ENCODE results near the gene TEKT2.
A peak's percentile ranks its signal among the peaks of the same experiment; 100 is the strongest.

TEKT2 gene

DNA sequence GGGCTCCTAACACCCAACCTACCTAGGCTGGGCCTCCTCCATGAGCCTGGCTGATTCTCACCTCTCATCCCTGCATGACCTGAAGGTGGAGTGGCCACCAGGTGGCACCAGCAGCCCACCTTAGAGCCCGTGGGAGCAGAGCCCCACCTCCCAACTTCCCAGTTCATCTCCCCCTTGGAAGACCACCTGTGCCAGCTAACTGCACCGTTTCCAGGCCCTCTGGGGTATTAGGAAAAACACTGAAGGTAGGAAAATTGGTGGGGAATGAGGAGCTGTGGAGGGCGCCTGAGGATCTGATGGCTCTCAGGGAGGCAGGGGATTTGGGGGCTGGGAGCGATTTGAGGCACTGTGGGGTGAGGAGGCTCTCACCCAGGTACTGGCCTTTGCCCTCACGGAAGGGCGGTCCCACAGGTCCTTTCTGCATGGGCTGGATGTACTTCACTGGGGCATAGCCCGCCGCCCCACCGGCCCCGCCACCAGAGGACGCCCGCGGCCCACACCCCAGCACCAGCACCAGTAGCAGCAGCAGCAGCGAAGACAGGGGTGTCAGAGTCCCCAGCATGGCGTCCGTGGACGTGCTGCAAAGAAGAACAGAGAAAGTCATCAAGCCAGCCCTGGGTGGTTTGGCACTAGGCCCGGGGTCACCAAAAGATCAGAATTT is 15.9 kb downstream of the TEKT2 start:
- H3K27ac ChIP-seq: no peak overlapping the region

DNA sequence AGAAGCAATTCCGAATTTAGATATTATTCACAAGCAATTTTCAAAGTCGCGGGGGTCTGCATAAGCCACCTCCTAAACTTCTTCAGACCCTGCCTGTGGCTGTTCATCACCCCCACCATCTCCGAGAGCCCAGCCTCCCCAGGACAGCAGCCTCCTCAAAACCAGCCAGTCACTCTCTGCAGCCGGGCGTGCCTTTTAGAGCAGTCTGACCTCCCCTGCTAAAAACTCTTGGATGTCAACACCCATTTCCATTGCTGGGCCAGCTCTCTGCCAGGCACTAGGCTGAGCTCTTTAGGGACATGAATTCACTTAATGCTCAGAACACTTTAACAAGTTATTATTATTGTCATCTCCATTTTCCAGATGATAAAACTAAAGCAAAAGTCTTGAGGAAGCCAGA is 16.5 kb downstream of the TEKT2 start:
- DNase-seq (ENCODE audit: low read depth, low spot score): no peak
- no peak overlapping the region for H3K27ac ChIP-seq

More for the DNA sequence above, 15.9 kb downstream of the TEKT2 start:
- no peak for DNase-seq (ENCODE audit: low read depth, low spot score)

DNA sequence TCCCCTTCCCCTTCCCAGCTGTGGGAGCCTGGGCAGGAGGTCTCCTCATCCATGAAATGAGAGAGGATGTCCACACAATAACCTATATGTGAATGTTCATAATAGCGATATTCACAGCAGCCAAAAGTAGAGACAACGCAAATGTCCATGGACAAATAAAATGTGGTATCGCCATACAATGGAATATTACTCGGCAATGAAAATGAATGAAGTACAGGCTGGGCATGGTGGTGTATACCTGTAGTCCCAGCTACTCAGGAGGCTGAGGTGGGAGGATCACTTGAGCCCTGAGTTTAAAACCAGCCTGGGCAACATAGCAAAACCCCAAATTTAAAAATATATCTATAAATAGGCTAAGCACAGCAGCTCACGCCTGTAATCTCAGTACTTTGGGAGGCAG is 17.7 kb downstream of the TEKT2 start:
- no peak for DNase-seq (ENCODE audit: low read depth, low spot score)
- H3K27ac ChIP-seq: no peak overlapping the region

DNA sequence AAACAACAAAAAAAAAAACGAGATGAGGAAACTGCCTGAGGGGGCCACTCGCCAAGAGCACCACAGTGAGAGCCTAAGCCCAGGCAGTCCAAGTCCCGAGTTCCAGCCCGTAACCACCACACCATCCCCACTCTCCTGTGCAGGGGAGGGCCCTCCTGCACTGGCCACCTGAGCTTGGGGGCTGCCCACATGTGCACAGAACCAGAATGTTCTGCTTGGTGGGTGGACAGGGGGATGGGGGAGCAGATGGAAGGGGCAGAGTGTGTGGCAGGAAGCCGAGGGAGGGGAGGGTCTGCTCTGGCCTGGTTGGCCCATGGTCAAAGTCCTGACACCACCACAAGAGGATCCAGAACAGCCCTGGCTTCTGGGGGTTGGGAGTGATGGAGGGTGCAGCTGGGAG is 22.4 kb downstream of the TEKT2 start:
- no peak overlapping the region for H3K27ac ChIP-seq
- DNase-seq (ENCODE audit: low read depth, low spot score): no peak

DNA sequence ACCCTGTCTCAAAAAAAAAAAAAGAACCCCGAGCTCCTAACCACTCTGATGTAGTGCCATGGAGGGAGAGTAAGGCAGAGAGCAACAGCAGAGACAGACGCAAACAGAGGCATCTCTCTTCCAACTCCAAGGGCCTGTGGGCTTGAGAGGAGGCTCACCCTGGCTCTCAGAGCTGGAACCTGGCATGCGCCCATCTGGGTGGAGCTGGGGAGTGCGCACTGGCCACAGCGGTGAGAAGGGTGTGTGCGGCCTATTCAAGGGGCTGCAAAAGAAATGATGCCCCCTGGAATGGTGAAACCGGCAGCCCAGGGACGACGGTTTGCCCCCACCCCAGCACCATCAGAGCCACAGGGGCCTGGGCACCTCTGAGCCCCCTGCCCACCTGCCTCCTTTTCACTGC is 23.5 kb downstream of the TEKT2 start:
- no peak overlapping the region for H3K27ac ChIP-seq
- DNase-seq (ENCODE audit: low read depth, low spot score): no peak

DNA sequence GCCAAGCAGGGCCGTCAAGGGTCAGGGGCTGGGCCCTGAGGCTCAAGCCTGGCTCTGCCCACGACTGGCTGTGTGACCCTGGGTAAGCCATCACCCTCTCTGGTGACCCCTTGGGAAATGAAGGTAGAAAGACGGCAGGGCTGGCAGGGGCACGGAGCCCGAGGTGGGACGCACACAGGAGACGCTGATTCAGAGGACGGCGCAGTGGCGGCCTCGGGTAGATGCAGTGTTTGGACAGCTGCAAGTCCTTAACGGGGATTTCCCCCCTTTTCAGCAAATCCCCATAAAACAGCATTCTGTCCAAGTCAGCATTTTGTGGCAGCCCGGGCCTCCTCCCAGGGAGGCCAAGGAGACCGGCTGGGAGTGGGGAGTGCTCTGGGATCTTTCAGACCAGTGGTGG is 24.4 kb downstream of the TEKT2 start:
- no peak overlapping the region for H3K27ac ChIP-seq
- DNase-seq (ENCODE audit: low read depth, low spot score): no peak

DNA sequence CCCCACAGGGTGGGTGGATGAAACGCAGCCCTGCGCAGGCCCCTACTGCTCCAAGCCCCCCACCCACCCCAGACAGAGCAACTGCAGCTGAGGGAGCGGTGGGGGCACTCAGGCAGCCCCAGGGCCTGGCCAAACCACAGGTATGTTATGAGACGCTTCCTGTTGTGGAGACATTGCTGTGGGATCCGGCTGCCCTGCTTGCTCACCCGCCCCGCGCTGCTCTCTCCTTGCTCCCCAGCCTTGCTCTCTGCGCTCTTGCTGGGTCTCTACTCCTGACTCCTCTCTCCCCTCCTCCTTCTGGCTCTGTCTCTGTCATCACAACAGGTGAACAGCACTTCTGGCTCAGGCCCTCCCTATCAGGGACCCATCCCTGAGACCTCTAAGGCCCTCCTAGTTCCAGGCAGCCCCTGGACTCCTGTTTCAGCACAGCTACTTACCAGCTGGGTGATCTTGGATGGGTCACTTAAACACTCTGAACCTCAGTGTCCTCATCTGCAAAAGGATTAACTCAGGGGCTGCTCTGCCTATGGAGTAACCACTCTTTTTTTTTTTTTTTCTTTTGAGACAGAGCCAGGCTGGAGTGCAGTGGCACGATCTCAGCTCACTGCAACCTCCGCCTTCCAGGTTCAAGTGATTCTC is 25.3 kb downstream of the TEKT2 start:
- H3K27ac ChIP-seq: peak overlapping the region; percentile 51
- peak; percentile 34 for DNase-seq (ENCODE audit: low read depth, low spot score)

DNA sequence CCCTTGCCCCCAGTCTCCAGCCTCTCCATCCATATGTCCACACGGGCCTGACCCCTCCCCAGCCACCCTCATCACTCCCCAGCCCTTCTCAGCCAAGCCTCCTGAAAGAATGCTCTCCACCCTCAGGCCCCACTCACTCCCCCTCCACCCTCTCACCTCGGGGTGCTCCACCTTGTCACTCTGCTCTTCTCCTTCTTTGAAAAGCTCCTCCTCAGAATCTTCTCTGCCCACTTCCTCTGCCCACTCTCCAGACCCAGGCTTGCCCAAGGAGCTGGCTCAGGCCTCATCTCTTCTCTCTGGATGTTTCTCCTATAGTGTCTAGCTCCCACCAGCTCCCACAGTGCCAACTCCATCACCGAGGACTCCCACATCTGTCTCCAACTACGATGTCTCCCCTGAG is 27.3 kb downstream of the TEKT2 start:
- no peak overlapping the region for H3K27ac ChIP-seq
- no peak for DNase-seq (ENCODE audit: low read depth, low spot score)

DNA sequence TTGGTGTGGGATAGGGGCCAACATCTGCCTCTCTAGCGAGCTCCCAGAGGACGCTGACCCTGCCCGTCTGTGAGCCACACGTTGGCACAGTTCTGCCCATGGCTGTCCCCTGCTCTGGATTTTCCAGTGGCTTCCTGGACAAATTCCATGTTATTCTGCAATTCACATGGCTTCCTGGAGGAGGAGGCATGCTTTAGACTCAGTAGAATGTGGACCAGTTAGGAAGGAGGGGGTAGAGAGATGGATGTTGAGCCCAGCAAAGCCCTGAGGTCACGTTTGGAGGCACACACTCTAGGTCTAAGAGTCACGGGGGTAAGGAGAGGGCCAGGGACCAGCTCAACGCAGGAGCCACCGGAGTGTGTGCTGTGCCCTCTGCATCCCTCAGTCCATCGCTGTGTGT is 28.9 kb downstream of the TEKT2 start:
- H3K27ac ChIP-seq: no peak overlapping the region
- DNase-seq (ENCODE audit: low read depth, low spot score): no peak

DNA sequence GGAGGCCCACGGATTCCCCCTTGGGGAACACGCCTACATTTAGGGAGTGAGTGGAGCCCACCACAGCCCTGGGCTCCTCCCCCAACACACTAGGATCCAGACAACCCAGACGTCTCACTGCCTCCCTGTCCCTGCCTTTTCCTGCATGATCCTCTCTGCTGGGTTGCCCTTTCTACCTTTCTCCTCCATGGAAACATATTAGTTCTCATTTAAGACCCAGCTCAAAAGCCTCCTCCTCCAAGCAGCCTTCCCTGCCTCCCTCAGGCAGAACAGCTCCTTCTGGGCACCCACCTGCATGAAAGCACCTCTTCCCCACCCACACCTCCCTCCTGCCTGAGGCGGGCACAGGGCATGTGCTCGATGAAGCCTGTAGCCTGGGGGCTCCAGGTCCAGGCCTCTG is 30.5 kb downstream of the TEKT2 start:
- H3K27ac ChIP-seq: no peak overlapping the region
- no peak for DNase-seq (ENCODE audit: low read depth, low spot score)

DNA sequence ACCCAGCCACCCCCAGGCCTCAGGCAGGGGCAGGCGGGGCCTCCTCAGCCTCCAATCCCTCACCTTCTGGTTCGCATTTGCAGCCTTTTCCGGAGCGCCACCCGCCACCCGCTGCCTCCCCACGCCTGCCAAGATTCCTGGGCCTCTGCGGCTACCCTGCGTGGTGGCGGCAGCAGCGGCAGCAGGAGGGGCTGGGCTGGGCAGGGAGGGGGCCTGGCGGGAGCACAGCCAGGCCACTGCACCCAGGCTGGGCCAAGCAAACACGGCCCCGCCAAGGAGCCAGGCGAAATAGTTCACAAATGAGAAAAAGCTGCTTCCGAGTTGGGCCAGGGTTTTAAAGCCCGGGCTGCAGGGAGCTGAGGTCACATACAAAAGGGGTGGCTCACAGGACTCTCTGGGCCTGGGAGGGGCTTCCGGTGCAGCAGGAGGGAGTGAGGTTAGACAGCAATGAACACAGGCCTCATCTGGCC is 31.3 kb downstream of the TEKT2 start:
- no peak for DNase-seq (ENCODE audit: low read depth, low spot score)
- H3K27ac ChIP-seq: peak overlapping the region; percentile 50

DNA sequence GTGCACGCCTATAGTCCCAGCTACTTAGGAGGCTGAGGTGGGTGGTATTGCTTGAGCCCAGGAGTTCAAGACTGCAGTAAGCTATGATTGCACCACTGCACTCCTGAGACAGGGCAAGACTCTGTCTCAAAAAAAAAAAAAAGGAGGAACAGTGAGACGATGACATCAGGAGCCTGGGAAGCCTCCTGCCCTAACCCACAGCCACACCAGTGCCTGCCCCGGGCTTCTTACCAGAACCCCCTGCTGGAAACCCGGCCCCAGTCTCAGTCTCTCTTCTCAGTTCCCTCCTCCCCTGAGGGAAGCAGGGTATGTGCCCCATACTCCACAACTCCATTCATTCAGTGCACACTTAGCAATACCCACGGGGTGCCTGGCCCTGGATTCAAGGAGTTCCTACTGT is 32.0 kb downstream of the TEKT2 start:
- no peak for DNase-seq (ENCODE audit: low read depth, low spot score)
- peak overlapping the region; percentile 50 for H3K27ac ChIP-seq

DNA sequence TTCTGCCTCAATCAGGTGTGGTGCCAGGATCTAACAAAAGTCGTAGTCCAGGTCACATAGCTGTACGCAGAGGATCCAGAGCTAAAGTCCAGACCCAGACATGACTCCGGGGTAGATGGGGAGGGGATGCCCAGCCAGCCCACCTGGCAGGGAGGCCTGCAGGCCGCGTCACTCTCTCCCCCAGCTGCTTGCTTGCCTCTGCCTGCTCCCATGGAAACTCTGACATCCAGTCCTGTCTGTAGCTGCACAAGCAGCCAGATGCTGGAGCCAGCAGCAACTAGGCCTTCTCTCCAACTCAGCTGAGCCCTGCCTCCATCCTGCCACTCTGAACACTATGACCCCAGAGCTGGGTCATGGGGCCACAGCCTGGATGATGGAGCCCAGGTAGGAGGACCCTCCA is 33.0 kb downstream of the TEKT2 start:
- H3K27ac ChIP-seq: no peak overlapping the region
- DNase-seq (ENCODE audit: low read depth, low spot score): no peak

DNA sequence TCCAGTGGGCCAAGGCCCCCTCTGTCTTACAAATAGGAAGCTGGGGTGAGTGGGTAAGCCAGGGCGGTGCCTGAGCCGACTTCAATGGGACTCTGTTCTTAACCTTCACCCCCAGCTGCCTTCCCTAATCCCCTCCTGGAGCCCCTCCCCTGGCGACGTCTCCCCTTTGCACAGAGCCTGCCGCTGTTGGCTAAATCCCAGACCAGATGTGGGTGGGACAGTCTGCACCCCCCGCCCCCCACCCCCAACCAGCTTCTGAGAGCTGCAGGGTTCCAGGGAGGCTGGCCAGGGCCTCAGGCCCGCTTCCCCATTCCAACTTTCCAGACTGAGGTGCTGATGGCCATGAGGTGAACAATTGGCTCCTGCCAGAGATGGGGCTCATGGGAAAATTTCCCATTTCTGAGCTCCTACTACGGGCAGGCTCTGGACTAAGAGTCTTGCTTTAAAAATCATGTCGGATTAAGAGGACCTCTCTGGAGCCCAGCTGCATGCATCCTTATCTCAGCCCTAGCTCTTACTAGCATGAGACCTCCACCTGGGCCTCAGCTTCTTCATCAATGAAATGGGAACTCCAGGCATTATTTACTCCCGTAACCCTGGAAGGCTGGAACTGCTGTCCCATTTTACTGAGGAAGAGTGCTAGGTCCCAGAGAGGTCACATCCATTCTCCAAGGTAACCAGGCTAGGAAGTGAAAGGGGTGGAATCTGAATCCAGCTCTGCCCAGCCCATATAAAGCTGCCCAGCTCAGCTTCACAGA is 34.7 kb downstream of the TEKT2 start:
- no peak overlapping the region for H3K27ac ChIP-seq
- DNase-seq (ENCODE audit: low read depth, low spot score): no peak

DNA sequence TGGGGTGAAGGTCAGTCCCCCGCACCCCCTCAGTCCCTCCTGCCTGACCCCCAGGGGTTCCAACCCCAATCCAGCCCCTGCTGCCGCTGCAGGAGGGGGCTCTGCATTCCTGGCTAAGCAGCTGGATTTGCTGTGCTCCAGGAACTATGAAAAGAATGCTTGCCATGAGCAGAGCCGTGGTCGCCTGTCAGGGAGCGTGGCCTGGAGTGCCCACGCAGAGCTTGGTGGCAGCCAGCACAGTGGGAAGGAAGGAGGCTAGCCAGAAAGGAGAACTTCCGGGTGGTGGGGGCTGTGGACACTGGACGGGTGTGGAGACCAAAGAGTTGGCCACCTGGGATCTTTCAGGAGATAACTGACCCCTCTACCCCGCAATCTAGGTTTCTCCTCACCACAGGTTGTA is 35.6 kb downstream of the TEKT2 start:
- DNase-seq (ENCODE audit: low read depth, low spot score): no peak
- H3K27ac ChIP-seq: no peak overlapping the region

DNA sequence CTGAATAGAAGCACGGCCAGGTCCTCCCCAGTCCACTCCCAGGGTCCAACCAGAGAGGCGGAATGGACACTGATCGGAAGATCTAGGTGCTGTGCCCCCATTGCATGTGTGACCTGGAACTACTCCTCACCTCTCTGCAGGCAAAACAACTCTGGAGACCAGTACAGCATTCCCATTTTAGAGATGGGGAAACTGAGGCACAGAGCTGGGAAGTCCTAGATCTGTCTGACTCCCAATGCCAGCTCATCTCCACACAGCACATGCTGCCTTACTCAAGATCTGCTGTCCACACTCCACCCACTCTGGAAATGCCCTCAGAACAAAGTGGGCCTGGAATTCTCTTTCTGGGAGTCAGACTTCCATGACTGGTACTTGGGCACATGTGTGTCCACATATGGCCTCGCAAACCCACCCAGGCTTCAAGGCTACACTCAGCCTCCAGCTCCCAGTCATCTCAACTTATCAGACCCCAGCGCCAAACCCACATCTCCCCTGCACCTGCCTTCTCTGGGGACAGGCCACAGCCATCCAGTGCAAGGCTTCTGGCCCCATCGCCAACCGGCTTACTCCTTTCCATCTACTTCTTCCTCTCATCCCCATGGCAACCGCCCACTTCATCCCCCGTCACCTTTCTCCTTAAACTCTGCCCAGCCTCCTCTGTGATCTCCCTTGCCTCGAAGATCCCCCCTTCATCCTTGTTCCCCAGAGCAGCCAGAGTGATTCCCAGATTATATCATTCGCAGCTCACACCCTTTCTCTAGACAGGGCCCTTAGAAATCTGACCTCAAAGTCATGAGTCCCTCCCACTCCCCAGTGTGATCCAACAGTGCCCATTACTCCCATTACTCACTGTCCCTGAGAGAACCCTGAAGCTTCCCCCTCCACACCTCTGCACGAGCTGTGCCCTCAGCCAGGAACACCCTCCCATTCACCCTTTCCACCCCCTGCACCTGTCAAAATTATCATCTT is 38.5 kb downstream of the TEKT2 start:
- no peak overlapping the region for H3K27ac ChIP-seq

DNA sequence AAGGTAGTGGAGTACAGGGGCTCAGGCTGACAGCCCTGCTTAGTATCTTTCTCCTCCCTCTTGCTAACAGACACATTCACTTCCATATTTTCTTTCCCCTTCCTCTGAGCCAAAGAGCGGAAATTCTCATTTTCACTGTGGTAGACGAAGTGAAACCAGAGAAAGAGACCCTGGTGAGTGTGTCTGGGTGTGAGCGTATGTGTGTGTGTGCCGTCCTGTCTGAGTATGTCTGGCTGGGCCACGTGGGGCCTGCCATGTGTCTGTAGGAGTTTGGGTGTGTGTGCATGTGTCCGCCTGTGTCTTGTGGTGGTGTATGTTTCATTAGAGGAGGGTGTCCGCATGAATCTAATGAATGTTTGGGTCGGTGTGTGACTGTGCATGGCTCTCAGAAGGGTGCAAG is 39.5 kb downstream of the TEKT2 start:
- no peak for DNase-seq (ENCODE audit: low read depth, low spot score)
- no peak overlapping the region for H3K27ac ChIP-seq

More for the DNA sequence above, 38.5 kb downstream of the TEKT2 start:
- DNase-seq (ENCODE audit: low read depth, low spot score): no peak

DNA sequence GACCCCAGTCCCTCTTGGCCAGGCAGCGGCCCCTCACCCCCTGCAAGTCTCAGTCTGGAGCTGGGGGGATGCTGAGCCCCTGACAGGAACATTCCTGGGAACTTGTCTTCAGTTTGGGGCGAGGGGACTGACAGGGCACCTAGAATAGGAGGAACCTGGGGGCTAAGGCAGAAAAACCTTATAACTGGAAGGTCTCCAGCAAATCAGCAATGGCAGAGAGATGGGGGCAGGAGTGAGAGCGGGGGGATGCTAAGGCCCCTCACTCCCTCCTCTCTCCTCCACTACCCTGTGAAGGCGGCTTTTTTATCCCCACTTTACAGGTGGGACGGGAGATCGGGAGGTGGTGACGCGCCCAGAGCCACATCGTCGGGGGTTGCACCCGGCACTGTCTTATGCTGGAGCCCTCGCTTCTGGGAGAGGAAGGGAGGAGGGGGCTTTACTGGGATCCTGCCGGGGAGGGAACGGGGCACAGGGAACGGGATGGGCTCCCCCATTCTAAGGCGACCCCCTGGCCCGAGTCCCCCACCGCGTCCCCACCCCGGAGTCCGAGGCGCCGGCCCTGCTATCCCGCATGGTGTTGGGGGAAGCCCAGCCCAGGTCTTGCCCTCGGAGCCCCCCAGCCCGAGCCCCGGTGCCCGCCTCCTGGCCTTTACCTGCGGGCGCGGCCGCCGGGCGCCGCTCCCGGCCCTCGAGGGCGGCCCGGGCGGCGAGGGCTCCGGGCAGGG is 40.7 kb downstream of the TEKT2 start:
- no peak for DNase-seq (ENCODE audit: low read depth, low spot score)
- H3K27ac ChIP-seq: no peak overlapping the region

DNA sequence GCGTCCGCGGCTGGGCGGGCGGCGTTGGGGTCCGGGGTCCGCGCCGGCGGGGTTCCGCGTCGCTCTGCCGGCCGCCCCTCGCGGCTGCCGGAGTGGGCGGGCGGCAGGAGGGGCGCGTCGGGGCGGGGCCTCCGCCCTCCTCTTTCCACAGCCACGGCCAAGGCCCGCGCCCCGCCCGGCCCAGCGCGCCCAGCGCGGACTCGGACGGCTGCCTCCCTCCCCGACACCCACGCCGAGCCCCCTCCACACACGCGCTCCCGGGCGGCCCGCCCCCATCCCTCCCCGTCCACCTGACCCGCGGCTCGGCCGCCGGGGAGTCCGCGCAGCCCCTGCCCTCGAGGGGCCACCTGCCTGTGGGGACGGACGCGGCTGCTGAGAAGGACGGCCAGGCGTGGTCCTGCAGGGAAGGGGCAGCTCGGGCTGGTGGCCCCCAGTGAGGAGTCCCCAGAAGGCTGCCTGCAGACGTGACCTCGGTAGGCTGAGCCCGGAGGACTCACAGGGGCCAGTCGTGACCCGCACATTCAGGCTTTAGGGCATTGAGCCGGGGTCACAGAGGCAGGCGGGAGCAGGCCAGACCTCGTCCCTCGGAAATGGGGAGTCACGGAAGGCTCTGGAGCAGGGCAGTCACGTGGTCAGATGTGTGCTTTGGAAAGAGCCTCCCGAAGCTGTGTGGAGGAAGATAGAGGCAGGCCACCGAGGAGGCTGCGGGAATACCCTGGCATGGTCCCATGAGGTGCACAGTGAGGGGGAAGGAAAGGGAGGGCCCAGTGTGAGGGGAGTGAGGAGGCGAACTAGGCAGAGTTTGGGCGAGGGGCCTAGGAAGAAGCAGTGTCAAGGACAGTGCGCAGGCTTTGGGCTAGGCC is 41.5 kb downstream of the TEKT2 start, which contains the start of gene COL8A2:
Gene COL8A2, minus strand, starts transcription at position 94 of the 863 bp plus-strand sequence. CDS start 24,980 bp downstream, outside the sequence.
- DNase-seq (ENCODE audit: low read depth, low spot score): no peak
- no peak within 1 kb of the TSS for H3K27ac ChIP-seq

Data from epithelial cell of prostate (primary cell).